Panc1 (cell line): ENCODE results near the gene RAP1B.

ENCODE experiments used
- CTCF ChIP-seq: fragments of 450-650 bp; IDR thresholded peaks from 2 replicates; pipeline ENCODE4 v1.5.1; 2017; ENCODE audit warnings: mild to moderate bottlenecking
- SIN3A ChIP-seq: IDR thresholded peaks from 2 replicates; pipeline ENCODE4 v1.6.1; 2012; ENCODE audit warnings: low read depth, mild to moderate bottlenecking, low read length, moderate library complexity, borderline replicate concordance; ENCODE audit not compliant: insufficient read depth
- TF ChIP-seq, protein P1 (sequence below), 2 experiments: IDR thresholded peaks; 2 replicates each; pipeline ENCODE4 v1.6.1; 2011 to 2012; ENCODE audit warnings: low read depth in 2 of 2, control low read depth in 1 of 2, low read length in 1 of 2, mild to moderate bottlenecking in 1 of 2, moderate library complexity in 1 of 2; ENCODE audit not compliant: insufficient read depth in 1 of 2

GRCh38 chr12:68565391-68565903, 45.3 kb upstream of the RAP1B start:
- TF ChIP-seq CTCF (no peak), SIN3A (no peak)
- TF ChIP-seq, protein P1, sequence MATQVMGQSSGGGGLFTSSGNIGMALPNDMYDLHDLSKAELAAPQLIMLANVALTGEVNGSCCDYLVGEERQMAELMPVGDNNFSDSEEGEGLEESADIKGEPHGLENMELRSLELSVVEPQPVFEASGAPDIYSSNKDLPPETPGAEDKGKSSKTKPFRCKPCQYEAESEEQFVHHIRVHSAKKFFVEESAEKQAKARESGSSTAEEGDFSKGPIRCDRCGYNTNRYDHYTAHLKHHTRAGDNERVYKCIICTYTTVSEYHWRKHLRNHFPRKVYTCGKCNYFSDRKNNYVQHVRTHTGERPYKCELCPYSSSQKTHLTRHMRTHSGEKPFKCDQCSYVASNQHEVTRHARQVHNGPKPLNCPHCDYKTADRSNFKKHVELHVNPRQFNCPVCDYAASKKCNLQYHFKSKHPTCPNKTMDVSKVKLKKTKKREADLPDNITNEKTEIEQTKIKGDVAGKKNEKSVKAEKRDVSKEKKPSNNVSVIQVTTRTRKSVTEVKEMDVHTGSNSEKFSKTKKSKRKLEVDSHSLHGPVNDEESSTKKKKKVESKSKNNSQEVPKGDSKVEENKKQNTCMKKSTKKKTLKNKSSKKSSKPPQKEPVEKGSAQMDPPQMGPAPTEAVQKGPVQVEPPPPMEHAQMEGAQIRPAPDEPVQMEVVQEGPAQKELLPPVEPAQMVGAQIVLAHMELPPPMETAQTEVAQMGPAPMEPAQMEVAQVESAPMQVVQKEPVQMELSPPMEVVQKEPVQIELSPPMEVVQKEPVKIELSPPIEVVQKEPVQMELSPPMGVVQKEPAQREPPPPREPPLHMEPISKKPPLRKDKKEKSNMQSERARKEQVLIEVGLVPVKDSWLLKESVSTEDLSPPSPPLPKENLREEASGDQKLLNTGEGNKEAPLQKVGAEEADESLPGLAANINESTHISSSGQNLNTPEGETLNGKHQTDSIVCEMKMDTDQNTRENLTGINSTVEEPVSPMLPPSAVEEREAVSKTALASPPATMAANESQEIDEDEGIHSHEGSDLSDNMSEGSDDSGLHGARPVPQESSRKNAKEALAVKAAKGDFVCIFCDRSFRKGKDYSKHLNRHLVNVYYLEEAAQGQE (IDR thresholded peaks at IDR 0.05; ENCODE audit: insufficient read depth in 1 of 2, low read depth in 2 of 2, low read length in 1 of 2): peak in 1 of 2 experiments; percentile 50; a peak in 2 of 4 replicates
